Right lobe of liver (tissue), 4 donors: ENCODE measurements around the gene WDR93.

Source experiments
- CTCF ChIP-seq, 4 donors: fragments of 200-600 bp in 3 of 4; fragments of 450-650 bp in 1 of 4; IDR thresholded peaks; one replicate each; pipeline versions ENCODE4 v1.5.1 to v1.8.0; 2016 to 2022; ENCODE audit warnings: antibody characterized with exemption in 4 of 4, mild to moderate bottlenecking in 2 of 4
- POLR2A ChIP-seq: fragments of 450-650 bp; IDR thresholded peaks from one replicate; pipeline ENCODE4 v1.6.1; 2017; ENCODE audit warnings: antibody characterized with exemption, mild to moderate bottlenecking
- donor health status: DM: no; HTN: no; CAD: no.
- donor health status: DM: no; HTN: no; CAD: no.
- donor health status: DM: no; HTN: yes; CAD: no.

- TF ChIP-seq POLR2A (no peak), CTCF (IDR thresholded peaks at IDR 0.05) (no peak)
These were observed 83.9 kb downstream of the WDR93 start for GRCh38 chr15:89774492-89774891.
